GM21619 (cell line): ENCODE data around the gene PPP1R15A.
"Not testable (repeated sequence)": the region's sequence is repeated elsewhere in the genome, so short reads cannot be mapped to it uniquely, and the experiment has no call there.

Experiments used
- ATAC-seq: cut with Tn5 transposase; IDR thresholded peaks from one replicate; pipeline ENCODE4 v1.9.1; 2021; ENCODE audit not compliant: unreplicated experiment

The PPP1R15A gene

DNA sequence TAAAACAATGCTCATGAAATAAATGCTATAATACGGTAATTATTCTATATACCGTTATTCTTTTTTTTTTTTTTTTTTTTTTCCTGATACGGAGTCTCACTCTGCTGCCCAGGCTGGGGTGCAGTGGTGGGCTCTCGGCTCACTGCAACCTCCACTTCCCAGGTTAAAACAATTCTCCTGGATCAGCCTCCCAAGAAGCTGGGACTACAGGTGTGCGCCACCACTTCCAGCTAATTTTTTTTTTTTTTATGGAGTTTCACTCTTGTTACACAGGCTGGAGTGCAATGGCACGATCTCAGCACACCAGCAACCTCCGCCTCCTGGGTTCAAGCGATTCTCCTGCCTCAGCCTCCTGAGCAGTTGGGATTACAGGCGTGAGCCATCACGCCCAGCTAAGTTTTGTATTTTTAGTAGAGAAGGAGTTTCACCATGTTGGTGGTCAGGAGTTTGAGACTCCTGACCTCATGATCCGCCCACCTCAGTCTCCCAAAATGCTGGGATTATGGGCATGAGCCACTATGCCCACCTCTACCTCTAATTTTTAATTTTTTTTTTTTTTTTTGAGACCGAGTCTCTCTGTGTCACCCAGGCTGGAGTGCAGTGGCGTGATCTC lies 6.9 kb downstream of the PPP1R15A start:
- no peak for ATAC-seq

DNA sequence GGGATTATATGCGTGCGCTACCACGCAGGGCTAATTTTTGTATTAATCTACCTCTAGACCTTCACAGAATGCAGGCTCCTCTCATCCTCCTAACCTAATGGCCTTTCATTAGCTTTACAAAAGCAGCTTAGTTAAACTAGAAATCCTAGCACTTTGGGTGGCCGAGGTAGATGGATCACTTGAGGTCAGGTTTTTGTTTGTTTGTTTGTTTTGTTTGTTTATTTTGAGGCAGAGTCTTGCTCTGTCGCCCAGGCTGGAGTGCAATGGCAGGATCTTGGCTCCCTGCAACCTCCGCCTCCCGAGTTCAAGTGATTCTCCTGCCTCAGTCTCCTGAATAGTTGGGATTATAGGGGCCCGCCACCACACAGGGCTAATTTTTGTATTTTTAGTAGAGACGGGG lies 7.5 kb downstream of the PPP1R15A start:
- ATAC-seq, result not testable (repeated sequence)

DNA sequence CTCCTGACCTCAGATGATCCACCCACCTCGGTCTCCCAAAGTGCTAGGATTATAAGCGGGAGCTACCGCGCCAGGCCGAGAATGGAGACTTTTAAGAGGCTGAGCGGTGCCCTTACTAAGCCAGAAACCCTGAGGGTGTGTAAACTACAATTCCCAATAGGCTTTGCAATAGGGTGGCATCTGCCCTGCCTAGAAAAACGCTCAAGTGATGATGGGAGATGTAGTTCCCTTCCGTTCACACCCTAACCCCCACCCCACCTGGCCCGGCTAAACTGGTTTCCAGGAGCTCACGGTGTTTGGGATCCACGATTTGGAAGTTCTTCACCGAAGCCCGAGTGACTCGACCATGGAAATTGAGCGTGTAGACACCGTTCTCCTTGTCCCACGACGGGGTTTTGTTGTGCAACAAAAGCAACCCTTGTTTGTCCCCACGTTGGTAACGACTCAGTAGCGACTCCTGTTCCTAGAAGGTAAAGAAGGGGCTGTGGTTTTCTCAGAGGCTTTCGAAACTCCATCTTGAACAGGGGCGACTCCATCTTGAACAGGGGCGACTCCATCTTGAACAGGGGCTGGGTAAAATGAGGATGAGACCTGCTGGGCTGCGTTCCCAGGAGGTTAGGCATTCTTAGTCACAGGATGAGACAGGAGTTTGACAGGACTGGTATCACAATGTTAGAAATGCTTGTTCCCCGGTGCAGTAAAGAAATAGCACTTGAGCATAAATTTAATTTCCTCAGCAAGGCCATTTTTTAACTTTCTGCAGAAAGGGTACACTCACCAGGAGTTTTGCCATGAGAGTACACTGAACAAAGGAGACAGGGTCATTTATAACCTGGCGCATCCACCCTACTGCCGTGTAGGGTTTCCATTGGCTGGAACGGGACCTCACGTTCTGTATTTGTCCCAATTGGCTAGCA lies 9.8 kb downstream of the PPP1R15A start:
- no peak for ATAC-seq

DNA sequence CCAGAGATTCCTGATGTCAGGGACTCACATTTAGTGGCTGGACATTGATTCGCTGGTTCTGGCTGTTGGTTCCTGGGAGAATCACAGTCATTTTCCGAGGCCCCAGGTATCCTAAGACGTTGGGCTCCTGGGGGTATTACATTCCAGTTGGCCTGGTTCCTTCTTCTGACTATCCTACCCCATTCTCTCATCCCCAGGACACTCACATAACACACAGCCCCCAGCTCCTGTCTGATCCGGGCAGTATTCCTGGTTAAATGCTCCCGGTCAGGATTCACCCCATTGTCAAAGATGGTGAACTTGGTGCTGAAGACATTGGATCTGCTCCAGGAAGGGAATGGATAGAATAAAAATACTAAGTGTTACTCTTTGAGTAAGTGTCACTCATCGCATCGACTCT lies 11.5 kb downstream of the PPP1R15A start:
- ATAC-seq, result no peak

DNA sequence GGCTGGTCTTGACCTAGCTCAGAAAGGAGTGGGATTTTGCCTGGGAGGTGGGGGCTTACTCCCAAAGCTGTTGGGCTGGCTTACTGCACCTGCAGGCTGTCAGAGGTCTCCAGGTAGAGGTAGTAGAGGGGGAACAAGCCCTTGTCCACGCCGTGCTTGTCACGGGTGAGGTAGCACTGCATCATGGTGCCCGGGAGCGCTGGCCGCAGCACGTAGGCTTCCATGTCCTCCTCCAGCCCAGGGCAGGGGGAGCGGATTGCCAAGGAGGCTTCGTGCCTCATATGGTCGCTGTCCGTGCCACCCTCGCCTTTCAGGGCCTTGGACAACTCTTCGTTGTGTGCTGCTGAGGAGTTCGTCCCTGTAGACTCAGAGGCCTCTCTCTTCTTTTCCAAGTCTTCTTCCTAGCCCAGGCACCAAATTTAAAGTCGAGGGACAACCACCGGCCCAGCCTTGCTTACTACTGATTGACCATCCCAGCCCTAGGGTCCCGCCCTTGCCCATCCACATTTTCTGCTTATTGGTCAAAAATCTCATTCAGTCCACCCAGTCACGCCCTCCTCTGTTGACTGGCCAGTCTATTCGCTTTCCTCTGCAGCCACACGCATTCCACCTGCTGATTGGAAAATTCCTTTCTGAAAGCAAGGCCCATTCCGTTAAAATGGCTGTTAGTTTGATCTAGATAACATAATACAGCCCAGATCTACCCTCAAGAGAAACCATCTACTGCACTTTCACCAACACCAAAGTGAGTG lies 15.8 kb downstream of the PPP1R15A start:
- ATAC-seq, result no peak

DNA sequence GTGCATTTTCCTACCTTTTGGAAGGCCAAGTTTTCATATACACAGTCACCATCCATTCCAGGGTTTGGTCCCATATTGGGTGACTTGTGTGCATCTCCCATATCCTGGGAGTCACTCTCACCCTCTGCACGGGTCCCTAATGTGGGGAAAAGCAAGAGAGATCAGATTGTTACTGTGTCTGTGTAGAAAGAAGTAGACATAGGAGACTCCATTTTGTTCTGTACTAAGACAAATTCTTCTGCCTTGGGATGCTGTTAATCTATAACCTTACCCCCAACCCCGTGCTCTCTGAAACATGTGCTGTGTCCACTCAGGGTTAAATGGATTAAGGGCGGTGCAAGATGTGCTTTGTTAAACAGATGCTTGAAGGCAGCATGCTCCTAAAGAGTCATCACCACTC lies 17.3 kb downstream of the PPP1R15A start:
- not testable (repeated sequence) for ATAC-seq

DNA sequence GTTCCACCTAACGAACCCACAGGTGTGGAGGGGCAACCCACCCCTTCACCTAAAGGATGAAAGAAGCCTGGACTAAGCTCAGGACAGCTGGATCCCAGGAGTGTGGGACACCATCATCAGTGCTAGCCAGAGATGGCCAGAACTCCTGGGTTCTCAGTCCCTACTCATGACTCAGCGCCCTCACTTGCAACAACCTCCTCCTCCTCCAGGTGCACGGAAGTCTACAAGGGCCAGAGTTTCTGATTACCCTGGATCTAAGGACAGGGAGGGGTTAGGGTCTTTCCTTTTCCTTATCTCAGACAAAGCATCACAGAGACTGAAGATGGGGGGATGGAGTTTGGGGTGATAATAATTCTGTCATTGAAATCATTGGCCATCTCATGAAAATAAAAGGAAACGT lies 18.3 kb downstream of the PPP1R15A start:
- ATAC-seq, result no peak

DNA sequence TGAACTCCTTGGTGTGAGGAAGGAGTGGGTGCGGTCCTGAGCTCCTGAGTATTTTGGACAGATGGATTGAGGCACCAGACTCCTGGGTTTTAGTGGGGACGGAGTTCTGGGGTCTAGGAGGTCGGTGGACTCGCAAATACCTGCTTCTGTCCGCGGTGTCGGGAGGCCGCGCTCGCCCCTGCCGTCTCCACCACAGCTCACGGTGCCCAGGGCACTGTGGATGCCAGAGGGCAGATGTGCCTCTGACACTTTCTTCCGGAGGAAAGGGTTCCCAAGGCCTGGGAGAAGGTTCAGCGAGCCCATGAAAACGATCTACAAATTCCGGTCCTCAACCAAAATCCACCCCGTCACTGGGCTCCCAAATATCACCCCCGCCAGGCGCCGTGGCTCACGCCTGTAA lies 23.0 kb downstream of the PPP1R15A start:
- ATAC-seq, result no peak

DNA sequence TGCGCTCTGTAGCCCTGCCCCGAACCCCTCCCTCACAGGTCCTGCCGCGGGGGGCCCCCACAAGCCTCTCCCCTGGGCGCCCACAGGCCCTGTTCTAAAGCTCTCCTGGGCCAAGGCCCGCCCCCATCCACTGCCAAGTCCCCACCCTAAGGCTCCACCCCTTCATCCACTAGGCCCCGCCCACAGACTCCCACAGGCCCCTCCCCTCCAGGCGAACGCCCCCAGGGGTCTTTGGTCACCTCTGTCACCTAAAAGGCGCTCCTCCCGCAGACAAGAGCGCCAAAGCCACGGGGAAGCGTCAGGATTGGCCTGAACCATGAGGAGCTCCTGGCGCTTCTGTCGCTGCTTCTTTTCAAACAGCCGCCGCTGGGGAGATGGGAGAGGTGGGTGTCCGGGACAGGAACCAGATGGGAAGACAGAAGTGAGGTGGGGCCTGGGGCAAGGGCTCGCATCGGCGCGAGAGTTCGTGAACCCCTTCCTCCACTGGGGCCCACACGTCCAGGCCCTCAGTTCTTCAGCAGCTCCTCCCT lies 24.0 kb downstream of the PPP1R15A start:
- ATAC-seq, result no peak

DNA sequence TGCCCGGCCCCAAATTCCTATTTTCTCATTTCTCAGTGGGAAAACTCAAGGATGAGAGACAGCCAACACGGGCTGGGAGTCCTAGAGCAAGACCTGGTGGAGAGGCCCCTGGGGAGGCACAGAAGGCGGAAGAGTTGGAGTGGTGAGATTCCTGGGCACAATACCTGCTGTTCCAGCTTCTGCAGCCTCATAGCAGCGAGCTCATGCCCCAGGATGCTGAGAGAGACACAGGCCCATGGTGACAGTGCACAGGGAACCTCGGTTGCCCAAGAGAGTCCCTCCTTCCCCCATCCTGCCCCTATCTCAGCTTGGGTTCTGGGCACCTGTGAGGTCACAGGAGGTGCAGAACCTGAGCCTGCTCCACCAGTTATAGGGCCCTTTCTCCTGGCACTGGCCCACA lies 25.0 kb downstream of the PPP1R15A start:
- no peak for ATAC-seq

DNA sequence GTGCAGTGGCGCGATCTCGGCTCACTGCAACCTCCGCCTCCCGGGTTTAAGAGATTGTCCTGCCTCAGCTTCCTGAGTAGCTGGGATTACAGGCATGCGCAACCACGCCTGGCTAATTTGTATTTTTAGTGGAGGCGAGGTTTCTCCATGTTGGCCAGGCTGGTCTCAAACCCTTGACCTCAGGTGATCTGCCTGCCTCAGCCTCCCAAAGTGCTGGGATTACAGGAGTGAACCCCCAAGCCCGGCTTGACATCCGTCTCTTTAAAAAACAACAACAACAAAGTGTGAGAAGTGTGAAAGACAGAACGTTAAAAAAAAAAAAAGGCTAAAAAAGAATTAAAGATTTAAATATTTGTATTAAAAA lies 27.1 kb downstream of the PPP1R15A start:
- ATAC-seq, result not testable (repeated sequence)

DNA sequence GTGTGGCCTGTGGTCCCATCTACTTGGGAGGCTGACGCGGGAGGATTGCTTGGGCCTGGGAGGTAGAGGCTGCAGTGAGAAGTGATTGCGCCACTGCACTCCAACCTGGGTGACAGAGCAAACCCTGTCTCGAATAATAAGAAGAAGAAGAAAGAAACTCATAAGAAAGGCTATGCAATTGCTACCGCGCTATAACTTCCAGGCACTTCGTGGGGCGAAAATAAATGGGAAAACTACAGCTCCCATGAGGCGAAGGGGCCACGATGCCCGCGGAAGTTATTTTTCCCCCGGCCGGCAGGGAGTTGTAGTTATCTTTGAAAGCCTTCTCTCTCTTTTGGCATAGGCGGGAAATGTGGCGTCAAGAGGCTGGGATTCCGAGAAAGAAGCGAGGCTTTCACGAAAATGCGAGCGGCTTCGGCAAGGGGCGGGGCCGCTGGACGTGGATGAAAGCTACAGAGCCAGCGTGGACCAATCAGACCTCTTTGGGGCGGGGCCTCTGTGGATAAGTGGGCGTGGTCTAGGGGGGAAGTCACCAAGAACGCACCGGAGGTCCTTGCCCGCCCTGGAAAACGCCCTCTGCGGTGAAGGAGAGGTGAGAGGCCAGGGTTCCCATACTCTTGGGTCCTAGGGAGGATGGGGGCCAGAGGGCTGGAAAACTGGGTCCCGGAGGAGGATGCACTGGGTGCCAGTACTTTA lies 27.7 kb downstream of the PPP1R15A start, which contains the start of gene NUCB1:
TSS of gene NUCB1 (plus strand) at position 532 of the 696 bp plus-strand sequence. CDS start 485 bp downstream, outside the sequence.
- peak; percentile 86 for ATAC-seq

DNA sequence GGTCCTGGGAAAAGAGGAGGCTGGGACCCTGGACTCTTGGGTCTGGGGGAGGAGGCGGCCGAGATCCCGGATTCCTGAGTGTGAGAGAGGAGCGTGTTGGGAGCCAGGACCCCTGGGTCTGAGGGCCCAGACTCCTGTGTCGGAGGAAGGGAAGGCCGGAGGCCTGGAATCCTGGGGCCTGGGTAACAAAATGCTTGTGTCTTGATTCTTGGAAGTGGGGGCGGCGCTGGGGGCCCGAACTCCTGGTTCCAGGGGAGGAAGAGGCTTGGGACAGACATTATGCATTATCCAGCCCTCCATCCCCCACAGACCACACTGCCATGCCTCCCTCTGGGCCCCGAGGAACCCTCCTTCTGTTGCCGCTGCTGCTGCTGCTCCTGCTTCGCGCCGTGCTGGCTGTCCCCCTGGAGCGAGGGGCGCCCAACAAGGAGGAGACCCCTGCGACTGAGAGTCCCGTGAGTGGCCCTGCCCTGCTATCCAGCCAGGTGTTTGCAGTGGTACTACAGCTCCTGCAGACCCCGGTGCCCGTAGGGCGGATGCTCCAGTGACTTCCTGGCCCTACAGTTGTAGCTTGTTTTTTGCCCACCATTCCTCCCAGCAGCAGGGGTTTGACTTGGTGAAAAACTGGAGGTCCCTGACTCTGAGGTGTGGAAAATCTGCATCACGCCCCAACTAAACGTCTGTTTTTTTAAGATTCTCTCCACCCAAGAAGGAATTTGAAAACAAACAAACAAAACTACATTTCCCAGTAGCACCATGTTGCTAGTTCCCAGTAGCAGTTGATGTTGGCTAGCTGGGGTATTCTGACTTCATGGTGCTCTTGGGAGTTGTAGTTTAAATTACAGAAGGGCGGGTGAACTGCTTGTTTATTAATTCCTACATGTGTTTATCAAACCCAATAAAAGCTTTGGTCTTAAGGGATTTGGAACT lies 28.5 kb downstream of the PPP1R15A start:
- peak; percentile 2 for ATAC-seq

DNA sequence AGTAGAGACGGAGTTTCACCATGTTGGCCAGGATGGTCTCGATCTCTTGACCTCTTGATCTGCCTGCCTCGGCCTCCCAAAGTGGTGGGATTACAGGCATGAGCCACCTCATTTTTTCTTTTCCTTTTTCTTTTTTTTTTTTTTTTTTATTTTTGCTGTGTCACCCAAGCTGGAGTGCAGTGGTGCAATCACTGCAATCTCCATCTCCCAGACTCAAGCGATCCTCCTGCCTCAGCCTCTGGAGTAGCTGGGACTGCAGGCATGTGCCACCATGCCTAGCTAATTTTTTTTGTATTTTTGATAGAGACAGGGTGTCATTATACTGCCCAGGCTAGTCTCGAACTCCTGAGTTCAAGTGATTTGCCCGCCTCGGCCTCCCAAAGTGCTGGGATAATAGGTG lies 30.1 kb downstream of the PPP1R15A start:
- not testable (repeated sequence) for ATAC-seq

DNA sequence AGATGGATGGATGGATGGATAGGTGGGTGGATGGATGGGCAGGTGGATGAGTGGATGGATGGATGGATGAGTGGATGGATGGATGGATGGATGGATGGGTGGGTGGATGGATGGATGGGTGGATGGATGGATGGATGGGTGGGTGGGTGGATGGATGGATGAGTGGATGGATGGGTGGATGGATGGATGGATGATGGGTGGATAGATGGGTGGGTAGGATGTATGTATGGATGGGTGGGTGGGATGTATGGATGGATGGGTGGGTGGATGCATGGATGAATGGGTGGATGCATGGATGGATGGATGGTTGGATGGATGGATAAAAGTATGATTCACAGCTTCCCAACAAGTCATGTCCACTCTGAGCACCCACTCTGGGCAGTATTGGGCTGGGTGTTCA lies 31.6 kb downstream of the PPP1R15A start:
- ATAC-seq, result not testable (repeated sequence)

DNA sequence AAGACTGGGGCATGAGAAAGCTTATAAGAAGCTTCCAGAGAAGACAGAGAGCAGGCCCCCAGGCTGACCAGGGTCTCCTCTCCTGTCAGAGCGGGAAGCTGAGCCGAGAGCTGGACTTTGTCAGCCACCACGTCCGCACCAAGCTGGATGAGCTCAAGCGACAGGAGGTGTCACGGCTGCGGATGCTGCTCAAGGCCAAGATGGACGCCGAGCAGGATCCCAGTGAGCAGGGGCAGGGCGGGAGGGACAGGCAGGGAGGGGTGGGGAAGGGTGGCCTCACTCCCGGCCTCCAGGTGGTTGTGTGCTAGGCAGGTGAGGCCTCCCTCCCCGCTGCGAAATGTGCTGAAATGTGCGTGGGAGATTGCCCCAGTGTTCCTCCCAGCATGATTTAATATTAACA lies 33.4 kb downstream of the PPP1R15A start:
- no peak for ATAC-seq

DNA sequence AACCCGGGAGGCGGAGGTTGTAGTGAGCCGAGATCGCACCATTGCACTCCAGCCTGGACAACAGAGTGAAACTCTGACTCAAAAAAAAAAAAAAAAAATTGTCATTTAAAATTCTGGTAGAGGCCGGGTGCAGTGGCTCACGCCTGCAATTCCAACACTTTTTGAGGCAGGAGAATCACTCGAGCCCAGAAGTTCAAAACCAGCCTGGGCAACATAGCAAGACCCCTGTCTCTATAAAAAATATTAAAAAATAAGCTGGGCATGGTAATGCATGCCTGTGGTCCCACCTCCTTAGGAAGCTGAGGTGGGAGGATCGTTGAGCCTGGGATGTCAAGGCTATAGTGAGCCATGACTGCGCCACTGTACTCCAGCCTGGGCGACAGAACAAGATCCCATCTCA lies 34.1 kb downstream of the PPP1R15A start:
- ATAC-seq, result no peak

DNA sequence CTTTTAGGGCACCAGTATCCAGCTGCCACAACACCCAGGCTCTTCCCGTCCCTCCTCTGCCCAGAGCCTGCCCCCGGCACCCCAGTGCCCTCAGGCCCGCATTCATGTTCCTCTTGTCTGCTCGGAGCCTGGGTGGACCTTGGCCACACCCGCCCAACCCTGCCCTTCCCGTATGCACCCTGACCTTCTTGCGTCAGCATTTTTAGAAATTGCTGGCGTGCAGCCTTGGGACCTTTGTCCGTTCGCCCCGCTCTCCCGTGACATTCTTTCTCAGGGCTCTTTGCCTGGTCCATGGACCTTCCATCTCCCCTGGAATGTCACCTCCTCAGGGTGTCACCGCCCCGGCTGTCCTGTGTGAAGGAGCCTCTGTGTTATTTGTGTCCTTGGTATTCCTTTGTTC lies 35.5 kb downstream of the PPP1R15A start:
- ATAC-seq, result no peak

DNA sequence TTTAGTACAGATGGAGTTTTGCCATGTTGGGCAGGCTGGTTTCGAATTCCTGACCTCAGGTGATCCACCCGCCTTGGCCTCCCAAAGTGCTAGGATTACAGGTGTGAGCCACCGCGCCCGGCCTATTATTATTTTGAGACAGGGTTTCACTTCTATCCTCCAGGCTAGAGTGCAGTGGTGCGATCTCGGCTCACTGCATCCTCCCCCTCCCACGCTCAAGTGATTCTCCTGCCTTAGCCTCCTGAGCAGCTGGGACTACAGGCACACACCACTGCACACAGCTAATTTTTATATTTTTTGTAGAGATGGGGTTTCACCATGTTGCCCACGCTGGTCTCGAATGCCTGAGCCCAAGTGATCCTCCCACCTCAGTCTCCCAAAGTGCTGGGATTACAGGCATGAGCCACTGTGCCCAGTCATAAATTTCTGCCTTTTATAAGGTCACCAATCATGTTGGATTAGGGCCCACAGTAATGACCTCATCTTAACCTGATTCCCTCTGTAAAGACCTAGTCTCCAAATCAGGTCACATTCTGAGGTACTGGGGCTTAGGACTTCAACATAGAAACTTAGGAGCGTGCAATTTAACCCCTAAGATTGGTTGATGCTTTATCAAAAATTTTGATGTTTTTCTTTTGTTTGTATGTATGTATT lies 37.3 kb downstream of the PPP1R15A start:
- ATAC-seq, result not testable (repeated sequence)
